Tibial nerve (tissue), 3 donors: Measurements from ENCODE around the gene PSME3IP1.

Experiments used
- EP300 ChIP-seq, 2 donors: sonication (generic); formaldehyde crosslinking; IDR thresholded peaks; one replicate each; pipeline ENCODE4 v1.6.1; 2017; ENCODE audit warnings: antibody characterized with exemption in 2 of 2, mild to moderate bottlenecking in 1 of 2
- POLR2A ChIP-seq, 2 donors: fragments of 450-650 bp; IDR thresholded peaks; one replicate each; pipeline ENCODE4 v1.6.1; 2017; ENCODE audit warnings: antibody characterized with exemption in 2 of 2, mild to moderate bottlenecking in 2 of 2, moderate library complexity in 2 of 2

DNA sequence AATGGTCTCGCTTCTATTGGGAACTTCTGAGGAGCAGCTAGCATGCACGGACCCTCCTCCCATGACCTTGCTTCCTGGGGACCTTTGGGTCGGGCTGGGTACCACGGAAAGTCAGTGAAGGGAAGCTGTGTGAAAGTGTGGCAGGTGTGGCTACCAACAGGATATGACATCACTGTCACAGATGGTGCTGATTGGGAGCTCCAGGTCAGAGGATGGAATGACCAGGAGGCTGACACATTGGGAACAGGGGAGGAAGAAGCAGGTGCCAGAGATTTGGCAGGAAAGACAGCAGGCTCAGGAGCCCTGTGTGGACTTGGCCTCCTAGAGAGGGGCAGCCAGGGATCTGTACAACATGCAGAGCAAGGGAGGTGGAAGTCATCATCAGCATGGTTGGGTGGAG is 59.4 kb downstream of the PSME3IP1 start:
- TF ChIP-seq EP300 (IDR thresholded peaks at IDR 0.05) (no peak), POLR2A (IDR thresholded peaks at IDR 0.05) (no peak)
